GM21723 (cell line): Measurements from ENCODE around the gene ATG4B.

Source experiments
- ATAC-seq: cut with Tn5 transposase; IDR thresholded peaks from one replicate; pipeline ENCODE4 v1.9.1; 2021; ENCODE audit warnings: mild to moderate bottlenecking, moderate library complexity; ENCODE audit not compliant: unreplicated experiment

ATG4B gene

DNA sequence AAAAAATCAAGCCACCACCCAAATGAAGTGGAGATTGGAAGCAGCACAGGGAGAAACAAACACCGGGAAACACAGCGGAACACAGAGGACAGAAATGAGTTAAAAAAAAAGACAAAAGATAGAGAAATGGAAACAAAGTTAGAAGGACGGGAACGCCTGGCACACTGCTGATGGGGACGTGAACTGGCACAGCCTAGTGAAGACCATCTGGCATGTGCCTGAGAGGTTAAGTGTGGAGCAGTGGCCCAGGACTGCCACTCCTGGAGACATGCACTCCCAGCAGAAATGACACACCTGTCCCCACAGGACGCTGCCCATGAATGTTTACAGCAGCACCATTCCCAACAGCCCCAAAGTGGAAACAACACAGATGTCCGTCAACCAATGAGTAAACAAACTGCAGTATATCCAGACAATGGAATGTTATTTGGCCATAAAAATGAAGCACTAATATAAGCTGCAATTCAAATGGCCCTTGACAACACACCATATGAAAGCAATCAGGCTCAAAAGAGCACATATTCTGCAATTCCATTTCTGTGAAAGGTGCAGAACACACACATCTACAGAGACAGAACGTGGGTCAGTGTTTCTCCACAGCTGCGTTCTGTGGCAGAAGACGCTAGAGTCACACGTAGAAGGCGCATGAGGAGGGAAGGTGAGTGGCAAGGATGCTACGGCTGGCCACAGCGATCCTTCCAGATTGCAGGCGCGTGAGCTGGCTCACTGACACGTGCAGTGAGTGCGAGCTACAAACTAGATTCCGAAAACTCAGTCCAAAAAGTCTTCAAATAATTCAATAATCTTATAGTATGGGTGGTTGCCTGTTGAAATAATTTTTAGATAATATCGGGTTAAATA, 25.1 kb upstream of the ATG4B start:
- no peak for ATAC-seq

DNA sequence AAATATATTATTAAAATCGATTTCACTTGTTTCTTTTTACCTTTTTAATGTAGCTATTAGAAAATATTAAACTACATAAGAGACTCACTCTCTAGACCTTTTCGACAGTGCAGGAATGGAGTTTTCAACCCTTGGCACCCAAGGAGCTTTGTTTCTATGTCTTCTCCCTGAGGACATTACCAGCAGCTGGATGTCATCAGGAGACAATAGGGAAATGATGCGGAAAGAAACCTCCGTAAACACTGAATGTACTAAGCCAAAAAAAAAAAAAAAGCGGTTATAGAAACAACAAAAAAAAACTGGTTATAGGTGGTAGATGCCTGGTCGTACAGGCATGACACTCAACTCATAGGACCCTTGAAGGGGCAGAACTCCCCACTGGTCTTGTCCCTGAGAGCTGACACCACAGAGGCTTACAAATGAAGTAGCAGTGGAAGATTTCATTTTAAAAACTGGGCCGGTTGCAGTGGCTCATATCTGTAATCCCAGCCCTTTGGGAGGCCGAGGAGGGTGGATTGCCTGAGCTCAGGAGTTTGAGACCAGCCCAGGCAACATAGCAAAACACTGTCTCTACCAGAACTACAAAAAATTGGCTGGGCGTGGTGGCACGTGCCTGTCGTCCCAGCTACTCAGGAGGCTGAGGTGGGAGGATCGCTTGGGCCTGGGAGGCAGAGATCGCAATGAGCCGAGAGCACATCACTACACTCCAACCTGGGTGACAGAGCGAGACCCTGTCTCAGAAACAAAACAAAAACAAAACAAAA, 24.3 kb upstream of the ATG4B start:
- ATAC-seq, result no peak

DNA sequence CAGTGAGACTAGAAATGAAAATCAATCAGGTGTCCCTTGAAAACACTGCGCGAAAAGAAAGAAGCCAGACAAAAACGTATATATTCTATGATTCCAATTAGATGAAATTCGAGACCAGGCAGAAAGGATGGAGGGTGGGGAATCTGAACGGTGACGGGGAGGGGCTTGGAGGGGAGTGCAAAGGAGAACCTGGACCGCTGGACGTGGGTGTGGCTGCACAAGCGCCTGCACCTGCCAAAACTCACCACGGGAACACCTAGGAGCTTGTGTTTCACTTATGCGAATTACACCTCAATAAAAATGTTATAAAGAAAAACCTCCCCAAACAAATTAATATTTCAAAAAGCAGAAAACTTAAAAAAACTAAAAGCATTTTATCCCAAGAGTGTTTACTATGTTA, 22.5 kb upstream of the ATG4B start:
- ATAC-seq, result no peak

DNA sequence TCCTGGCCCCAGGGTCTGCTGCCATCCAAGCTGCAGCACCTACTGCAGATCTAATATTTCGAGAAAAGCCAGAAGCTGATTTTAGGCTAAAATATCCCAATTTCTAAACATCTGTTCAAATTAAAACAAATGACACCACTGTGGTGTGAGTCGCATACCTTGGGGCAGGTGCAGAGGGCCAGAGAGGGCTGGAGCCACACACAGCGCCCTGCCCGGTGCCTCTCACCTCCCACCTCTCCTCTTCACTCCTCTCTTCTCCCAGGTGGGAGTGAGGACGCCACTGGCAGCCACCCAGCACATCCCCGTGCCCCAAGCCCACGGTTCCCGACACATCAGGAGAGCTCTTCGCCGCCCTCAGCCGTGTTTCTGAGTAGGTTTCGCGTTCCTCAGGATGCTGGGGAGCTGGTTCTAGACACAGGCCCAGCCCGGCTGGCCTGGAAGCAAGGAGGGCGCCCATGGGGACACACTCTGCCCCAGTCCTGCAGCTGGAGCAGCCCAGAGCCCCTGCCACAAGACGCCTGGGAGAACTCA, 21.9 kb upstream of the ATG4B start:
- ATAC-seq, result no peak

DNA sequence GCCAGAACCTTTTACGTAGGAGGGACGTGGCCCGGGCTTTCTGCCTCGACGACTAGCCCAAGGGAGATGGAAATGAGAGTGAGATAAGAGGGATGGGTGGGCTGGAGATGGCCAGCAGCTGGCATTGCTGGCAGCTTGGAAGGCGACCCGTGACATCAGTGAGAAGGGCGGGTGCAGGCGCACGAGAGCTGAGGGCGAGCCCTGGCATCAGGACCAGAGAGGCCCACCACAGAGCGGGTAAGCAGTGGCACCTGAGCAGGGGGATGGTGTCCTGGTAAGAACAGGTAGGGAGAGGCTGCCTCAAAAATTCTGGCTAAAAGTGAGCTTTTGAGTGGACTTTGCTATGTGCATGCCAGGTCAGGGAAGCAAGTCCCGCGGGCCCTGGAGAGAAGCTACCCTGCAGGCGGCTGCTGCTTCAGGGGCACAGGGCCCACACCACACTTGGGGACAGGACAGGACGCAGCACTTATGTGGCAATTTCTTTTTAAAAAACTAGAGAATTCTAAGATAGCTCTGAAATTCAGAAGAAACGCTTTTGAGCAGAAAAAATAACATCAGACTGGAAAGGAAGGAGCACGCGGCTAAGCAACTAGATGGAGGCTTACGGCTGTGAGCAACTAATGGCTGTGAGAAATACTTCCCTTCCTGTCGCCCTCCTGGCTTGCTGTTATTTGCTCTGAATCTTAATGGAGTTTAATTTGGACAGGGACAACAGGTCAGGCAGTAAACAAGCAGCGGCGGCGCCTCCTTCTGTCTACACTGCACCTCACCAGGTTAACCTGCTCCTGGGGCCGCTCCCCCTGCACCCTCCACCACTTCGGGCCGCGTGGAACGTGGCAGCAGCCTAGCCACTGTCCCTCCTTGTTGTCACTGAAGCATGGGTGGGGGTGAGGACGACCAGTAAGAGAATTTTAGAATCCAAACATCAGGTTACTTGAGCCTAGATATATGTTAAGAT, 21.0 kb upstream of the ATG4B start:
- ATAC-seq, result no peak

DNA sequence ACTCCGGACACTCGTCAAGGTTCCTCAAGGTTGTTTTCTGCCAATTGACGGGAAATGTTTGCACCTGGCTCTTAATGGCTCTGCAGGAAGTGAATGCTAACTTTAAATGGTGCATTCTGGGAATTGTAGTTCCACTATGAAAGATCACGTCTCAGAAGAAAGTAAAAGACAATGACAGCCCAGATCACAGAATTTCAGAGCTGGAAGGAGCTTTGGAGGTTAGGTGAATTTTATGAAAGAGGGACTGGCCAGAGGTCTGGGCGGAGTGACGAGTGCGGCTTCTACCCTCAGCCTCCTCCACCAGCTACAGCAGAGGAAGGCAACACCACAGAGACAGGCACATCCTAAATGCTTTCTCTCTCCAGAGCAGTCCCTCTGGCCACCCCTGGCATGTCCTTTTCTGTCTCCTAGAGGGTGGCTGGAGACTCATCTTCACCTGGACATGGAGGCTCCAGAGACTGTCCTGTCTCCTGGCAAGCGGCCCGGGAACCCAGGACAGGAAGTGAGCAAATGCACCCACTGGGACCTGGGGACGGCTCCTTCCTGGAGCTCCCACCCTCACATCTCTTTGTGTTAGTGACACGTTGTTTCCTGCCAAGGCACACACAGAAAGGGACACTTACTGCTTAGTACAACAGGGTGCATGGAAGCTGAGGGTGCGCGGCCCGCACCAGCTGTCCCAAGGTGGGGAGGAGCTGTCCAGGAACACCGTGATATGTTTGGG, 19.9 kb upstream of the ATG4B start:
- ATAC-seq, result peak; percentile 71

DNA sequence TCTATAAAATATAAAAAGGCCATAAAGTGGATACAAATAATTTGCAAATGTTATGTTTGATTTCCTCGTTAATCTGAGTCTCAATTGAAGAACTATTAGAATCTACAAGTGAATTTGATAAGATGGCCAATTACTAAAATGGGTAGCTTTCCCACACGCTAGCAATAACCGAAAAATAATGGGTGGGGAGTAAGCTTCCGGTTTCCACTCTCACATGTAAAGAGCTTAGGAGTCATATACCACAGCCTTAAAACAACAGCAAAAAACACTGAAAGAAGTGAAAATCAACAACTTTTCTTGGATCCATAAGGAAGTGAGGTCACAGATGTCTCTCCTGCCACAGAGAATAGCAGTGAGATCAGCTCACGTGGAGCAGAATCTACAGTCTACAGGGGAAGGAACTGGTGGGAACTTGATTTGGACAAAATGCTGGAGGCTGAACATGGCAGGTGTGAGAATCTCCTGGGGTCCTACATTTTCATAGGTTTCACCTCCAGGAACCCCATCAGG, 19.1 kb upstream of the ATG4B start:
- ATAC-seq, result no peak

DNA sequence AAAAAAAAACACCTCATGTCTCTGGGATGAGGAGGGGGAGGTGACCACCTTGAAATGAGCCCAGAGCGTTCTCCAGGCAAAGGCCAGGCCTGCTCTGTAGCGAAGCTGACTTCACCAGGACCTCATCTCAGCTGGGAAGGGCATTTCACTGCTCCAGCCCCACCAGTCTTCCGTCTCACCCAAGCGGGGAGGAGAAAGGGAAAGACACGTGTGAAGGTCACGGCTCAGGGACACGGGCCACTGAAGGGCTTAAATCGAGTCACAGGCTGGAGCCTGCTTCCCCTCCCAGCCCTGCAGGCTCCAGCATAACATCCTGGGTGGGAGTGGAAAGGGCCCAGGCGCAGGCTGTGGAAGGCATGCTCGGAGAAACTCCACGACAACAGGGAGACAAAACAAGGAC, 18.7 kb upstream of the ATG4B start:
- ATAC-seq, result no peak

DNA sequence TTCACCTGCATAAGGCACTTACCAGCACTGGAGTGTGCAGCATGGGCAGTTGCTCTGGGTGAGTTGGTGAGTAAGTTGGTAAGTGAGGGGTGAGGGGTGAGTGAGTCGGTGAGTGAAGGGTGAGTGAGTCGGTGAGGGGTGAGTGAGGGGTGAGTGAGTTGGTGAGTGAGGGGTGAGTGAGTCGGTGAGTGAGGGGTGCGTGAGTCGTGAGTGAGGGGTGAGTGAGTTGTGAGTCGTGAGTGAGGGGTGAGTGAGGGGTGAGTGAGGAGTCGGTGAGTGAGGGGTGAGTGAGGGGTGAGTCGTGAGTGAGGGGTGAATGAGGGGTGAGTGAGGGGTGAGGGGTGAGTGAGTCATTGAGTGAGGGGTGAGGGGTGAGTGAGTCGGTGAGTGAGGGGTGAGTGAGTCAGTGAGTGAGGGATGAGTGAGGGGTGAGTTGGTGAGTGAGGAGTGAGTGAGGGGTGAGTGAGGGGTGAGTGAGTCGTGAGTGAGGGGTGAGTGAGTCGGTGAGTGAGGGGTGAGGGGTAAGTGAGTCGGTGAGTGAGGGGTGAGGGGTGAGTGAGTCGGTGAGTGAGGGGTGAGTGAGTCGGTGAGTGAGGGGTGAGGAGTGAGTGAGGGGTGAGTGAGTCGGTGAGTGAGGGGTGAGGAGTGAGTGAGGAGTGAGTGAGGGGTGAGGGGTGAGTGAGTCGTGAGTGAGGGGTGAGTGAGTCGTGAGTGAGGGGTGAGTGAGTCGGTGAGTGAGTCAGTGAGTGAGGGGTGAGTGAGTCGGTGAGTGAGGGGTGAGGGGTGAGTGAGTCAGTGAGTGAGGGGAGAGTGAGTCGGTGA, 17.7 kb upstream of the ATG4B start:
- no peak for ATAC-seq

DNA sequence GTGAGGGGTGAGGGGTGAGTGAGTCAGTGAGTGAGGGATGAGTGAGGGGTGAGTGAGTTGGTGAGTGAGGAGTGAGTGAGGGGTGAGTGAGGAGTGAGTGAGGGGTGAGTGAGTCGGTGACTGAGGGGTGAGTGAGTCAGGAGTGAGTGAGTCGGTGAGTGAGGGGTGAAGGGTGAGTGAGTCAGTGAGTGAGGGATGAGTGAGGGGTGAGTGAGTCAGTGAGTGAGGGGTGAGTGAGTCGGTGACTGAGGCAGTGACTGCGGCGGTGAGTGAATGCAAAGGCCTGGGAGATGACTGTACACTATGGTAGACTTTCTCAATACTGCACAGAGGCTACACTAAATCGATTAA, 17.1 kb upstream of the ATG4B start:
- ATAC-seq, result no peak

DNA sequence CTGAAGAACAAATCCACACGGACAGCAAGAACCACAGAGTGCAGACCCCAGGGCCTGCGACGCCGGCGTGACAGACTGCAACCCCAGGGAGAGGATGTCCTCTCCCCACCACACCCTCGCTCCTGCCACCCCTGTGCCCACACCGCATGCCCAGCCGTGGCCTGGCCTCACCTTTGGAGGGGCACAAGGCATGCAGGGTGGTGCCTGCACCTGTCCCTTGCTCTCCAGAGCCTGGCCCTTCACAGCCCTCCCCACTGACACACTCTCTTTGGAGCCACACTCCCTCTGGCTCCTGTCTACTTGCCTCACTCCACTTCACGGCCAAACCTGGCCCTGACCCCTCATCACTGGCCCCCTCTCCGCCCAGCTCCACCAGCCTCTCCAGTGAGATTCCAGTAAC, 9.8 kb upstream of the ATG4B start:
- ATAC-seq, result no peak

DNA sequence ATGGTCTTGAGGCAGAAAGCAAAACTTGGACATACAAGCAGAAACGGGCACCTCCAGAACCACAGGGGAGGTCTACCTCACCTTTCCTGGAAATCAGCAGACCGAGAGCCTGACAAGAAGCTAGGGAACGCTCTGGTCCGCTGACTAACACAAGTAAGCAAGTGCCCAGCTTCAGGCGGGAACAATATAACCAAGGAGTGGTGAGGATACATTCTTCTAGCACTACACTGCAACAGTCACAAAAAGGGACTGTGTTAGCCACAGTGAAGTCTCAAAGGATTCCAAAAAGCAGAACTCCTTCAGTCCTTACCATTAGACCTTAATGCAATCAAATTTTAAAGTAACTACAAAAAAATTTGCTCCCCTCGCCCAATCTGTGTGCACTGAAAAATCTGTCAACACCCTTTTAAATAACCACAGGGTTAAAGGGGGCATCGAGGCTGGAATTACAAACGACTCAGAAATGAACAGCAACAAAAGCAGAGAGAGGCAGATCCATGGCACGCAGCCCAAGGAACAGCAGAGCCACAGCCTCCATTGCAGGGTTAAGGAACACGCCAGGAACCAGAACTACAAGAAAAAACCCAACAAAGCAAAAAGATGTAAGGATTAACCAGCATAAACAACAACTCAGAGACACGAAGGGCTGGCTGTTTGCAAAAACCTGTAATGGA, 7.6 kb upstream of the ATG4B start:
- no peak for ATAC-seq

DNA sequence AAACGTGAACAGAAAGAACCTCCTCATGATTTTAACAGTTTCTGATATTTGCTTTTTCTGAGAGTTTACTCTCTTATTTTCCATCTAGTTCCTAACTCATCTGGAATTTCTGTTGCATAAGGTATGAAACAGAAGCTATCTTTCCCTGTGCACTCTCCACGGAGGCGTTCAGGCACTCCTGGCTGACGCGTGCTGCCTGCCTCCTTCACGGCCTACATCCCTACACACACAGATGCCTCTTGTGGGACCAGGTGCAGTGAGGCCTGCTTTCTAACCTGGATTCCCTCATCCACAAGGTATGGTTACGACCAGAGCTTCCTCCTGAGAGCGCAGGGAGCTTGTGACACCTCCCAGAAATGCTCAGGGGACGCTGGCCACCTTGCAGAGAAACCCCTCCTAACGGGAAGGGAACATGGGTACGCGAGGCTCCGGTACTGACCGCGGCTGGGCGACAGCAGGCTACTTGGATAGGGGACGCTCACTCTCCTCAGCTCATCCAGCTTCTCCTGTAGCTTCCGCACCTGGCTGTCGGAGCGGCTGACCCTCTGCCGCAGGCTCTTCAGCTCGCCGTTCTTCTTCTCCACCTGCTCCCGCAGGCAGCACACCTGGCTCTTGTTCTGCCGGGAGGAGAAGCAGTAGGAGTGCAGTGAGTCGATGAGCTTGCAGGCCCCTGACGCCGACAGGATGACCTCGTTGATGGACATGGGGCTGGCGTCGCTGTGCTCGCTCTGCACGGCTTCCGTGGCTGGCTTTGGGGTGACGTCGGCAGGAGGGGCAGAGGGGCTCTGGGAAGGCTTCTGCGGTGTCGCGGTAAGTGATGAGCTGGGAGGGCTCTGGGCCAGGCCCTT, 4.8 kb upstream of the ATG4B start:
- no peak for ATAC-seq

DNA sequence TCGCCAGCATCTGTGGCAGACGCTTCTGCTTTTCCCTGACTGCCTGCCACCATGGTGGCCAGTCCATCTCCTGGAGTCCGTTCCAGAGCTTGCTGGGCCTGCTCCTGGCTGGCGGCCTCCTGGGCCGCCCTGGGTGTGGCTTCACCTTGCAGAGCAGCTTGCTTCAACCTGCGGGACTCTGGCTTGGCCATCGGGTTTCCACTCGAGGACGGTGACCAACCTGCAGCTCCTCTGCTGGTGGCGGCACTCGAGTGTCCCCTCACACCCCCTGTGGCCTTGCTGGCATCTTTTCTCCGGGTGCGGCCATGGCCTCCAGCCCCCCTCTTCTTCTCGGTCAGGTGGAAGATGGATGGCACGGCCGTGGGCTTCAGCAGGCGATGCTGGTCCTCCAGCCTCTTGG, 3.9 kb upstream of the ATG4B start:
- ATAC-seq, result no peak

DNA sequence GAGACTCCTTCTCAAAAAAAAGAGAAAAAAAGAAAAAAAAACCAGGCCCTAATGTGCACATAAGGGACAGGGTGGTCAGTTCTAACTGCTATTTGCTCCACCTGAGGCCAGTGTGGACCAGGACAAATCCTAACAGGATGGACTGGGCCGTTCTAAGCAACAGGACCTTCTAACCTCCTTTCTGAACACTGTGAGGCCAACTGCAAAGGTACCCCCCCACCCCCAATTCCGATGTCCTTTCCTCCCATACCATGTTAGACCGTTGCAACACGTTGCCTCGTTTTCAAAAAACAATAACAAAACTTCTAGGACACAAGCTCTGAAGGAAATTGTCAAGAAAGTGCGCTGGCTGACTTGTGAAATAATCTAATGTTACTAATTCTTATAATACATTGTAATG, 1.7 kb upstream of the ATG4B start:
- ATAC-seq, result no peak

DNA sequence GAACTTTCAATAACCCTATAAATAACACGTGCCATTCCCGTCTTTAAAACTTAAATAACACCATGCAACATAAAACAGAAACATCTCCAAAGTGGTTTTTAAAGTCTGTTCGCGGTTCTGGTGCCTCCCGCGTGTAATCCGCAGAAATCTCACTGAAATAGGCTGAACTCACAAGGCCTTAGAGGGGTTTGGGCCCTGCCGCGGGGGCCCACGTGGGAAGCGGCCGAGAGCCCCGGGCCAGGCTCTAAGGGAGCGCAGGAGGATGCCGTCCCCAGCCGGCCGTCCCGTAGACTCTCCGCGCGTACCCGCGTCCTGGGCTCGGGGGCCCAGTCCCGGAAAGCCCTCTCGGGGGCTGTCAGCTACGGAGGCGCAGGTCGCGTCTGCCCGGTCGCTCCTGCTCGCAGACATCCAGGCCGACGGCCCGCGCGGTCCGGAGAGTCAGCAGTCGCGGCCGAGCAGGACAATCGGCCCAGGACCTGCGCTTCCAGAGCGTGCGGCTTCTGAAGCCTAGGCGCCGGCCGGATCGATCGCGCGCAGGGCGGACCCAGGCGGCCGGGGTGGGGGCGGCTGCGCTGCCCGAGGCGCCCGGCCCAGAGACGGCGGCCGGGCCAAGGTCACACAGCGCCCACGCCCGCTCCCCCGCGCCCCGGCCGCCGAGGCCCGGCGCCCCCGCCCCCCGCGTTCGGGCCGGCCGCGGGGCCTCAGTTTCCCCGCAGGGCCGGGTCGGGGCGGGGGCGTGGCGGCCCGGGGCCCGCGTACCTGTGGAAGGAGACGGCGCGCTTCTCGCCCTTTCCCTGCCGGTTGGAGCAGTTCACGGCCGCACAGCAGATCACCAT, 1.1 kb upstream of the ATG4B start:
- ATAC-seq, result peak; percentile 41
